Body of pancreas (tissue), 4 donors: ENCODE results near the gene TSPAN3.

ENCODE experiments used
- POLR2A ChIP-seq, 3 donors: fragments of 450-650 bp; IDR thresholded peaks; one replicate each; pipeline ENCODE4 v1.6.1; 2016; ENCODE audit warnings: antibody characterized with exemption in 3 of 3, mild to moderate bottlenecking in 2 of 3
- TF ChIP-seq, protein P1 (sequence below), 7 experiments: fragments of 450-650 bp in 4 of 7; fragments of 200-600 bp in 3 of 7; sonication (generic) in 3 of 7; IDR thresholded peaks; one replicate each; pipeline ENCODE4 v1.5.1; 2016 to 2019; ENCODE audit warnings: antibody characterized with exemption in 7 of 7

DNA sequence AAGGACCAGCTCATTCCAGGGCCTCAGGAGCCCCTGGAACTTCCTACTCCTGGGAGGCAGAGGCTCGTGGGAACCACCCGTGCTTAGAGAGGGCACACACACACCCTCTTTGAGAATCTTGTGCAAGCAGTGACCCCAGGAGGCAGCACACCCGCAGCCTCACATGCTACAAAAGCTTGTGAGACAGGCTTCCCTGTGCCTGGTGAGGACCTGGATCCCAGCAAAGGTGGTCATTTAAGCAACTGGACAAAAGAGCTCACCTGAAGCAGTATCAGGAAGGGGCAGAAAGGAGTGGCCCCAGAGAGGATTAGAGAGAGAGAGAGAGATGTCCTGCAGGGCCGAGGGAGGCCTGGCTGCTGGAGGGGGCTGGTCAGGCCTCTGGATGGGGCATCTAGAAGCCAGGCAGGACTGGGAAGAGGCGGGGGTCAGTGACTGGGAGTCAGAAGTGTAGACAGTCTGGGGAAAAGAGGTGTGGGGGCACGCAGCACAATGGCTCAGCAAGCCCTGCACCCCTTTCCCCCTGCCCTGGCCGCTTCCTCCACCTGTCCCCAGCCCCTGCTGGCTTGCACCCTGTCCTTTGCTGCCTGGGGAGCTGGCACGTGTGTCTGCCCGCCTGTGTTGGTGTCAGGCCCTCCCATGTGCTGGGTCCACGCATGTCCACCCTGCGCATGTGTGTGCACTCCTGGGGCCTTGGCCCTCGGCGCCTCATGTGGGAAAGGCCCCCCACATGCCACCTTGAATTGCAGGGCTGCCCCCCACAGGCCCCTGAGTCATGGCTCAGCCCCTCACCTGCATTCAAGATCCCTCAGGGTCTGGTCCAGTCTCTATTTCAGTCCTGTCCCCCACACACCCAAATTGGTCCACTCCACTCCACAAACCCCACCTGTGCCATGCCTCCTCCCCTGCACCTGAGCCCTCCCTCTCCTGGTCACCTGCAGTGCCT lies 36.9 kb downstream of the TSPAN3 start:
- no peak for TF ChIP-seq POLR2A (IDR thresholded peaks at IDR 0.05)
- TF ChIP-seq, protein P1, sequence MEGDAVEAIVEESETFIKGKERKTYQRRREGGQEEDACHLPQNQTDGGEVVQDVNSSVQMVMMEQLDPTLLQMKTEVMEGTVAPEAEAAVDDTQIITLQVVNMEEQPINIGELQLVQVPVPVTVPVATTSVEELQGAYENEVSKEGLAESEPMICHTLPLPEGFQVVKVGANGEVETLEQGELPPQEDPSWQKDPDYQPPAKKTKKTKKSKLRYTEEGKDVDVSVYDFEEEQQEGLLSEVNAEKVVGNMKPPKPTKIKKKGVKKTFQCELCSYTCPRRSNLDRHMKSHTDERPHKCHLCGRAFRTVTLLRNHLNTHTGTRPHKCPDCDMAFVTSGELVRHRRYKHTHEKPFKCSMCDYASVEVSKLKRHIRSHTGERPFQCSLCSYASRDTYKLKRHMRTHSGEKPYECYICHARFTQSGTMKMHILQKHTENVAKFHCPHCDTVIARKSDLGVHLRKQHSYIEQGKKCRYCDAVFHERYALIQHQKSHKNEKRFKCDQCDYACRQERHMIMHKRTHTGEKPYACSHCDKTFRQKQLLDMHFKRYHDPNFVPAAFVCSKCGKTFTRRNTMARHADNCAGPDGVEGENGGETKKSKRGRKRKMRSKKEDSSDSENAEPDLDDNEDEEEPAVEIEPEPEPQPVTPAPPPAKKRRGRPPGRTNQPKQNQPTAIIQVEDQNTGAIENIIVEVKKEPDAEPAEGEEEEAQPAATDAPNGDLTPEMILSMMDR (IDR thresholded peaks at IDR 0.05), result no peak
